Measurements from ENCODE around the gene ART1. TPM values are rescaled to one million over a fixed set of nuclear protein-coding genes. Genes with fewer than 3 reads are reported as not detected.
"Not testable (repeated sequence)": the region's sequence is repeated elsewhere in the genome, so short reads cannot be mapped to it uniquely, and the experiment has no call there.

ART1 gene
- total RNA-seq, 2 experiments from 2014 or later = not detected

GRCh38 chr11:3643102-3643546 is 1.8 kb upstream of the ART1 start:
- H3K27me3 Mint-ChIP-seq = peaks cover 50% of the 10 kb centered on the region
- not testable (repeated sequence) for H3K36me3 Mint-ChIP-seq, H3K4me3 Mint-ChIP-seq, H3K4me1 Mint-ChIP-seq, DNase-seq, H3K27ac Mint-ChIP-seq, H3K9me3 Mint-ChIP-seq

DNA sequence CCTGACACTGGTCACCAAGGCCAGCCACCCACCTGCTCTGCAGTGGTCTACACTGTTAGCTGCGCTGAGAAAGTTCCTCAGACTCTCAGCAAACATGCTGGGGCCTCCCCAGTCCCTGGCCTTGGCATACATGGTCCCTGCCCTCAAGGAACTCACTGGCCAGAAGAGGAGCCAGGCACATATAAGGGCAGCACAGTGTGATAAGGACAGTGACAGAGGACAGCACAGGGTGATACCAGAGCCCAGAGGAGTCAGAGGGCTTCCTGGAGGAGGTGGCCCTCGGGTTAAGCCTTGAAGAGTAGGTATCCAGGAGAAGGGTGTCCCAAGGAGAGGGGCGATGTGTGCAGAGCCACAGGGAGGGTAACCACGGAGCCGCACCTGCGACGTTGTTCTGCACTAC is 624 bp downstream of the ART1 start:
- peaks cover 3% of the 10 kb centered on the region for H3K4me1 Mint-ChIP-seq
- no peak for DNase-seq
- H3K36me3 Mint-ChIP-seq = no peaks in the 10 kb centered on the region
- H3K4me3 Mint-ChIP-seq = no peak overlapping the region
- no peak overlapping the region for H3K27ac Mint-ChIP-seq
- peaks cover 74% of the 10 kb centered on the region for H3K27me3 Mint-ChIP-seq
- H3K9me3 Mint-ChIP-seq = no peaks in the 10 kb centered on the region

DNA sequence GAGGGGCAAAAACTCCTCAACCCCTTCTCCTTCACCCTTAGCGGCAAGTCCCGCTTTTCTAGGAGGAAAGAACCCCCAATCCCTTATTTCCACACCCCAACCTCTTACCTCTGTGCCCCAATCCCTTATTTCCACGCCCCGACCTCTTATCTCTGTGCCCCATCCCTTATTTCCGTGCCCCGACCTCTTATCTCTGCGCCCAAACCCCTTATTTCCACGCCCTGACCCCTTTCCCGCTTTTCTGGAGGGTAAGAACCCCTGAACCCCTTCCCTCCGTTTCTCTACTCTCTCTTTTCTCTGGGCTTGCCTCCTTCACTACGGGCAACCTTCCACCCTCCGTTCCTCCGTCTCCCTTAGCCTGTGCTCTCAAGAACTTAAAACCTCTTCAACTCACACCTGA is 3.9 kb downstream of the ART1 start:
- not testable (repeated sequence) for H3K9me3 Mint-ChIP-seq, DNase-seq, H3K4me1 Mint-ChIP-seq, H3K36me3 Mint-ChIP-seq, H3K27ac Mint-ChIP-seq, H3K4me3 Mint-ChIP-seq
- peaks cover 53% of the 10 kb centered on the region for H3K27me3 Mint-ChIP-seq

- H3K9me3 Mint-ChIP-seq, H3K27ac Mint-ChIP-seq, H3K36me3 Mint-ChIP-seq, H3K4me3 Mint-ChIP-seq, DNase-seq, H3K4me1 Mint-ChIP-seq: not testable (repeated sequence)
- H3K27me3 Mint-ChIP-seq = peaks cover 48% of the 10 kb centered on the region
These were observed 4.4 kb downstream of the ART1 start for GRCh38 chr11:3649374-3649773.

DNA sequence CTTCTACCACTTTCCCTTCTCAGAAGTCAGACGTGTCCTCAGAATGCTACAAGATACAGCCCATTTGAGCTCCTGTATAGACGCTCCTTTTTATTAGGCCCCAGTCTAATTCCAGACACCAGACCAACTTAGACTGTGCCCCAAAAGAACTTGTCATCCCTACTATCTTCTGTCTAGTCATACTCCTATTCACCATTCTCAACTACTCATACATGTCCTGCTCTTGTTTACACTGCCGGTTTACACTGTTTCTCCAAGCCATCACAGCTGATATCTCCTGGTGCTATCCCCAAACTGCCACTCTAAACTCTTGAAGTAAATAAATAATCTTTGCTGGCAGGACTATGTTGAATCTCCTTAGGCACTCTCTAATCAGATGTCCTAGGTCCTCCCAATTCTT is 7.6 kb downstream of the ART1 start:
- H3K4me3 Mint-ChIP-seq, DNase-seq, H3K36me3 Mint-ChIP-seq, H3K27ac Mint-ChIP-seq, H3K9me3 Mint-ChIP-seq, H3K4me1 Mint-ChIP-seq: not testable (repeated sequence)
- H3K27me3 Mint-ChIP-seq = peaks cover 35% of the 10 kb centered on the region

GRCh38 chr11:3655547-3655946 is 10.6 kb downstream of the ART1 start:
- Mint-ChIP-seq H3K4me1 (no peaks in the 10 kb centered on the region), H3K4me3 (no peak overlapping the region), H3K27ac (no peak overlapping the region), H3K9me3 (no peaks in the 10 kb centered on the region), H3K36me3 (no peaks in the 10 kb centered on the region), H3K27me3 (peaks cover 7% of the 10 kb centered on the region)
- DNase-seq = no peak

- not testable (repeated sequence) for DNase-seq, H3K4me1 Mint-ChIP-seq, H3K4me3 Mint-ChIP-seq, H3K27ac Mint-ChIP-seq, H3K27me3 Mint-ChIP-seq, H3K9me3 Mint-ChIP-seq, H3K36me3 Mint-ChIP-seq
These were observed 12.4 kb downstream of the ART1 start for GRCh38 chr11:3657331-3657730.

GRCh38 chr11:3658252-3658651 is 13.3 kb downstream of the ART1 start:
- Mint-ChIP-seq H3K4me1 (no peaks in the 10 kb centered on the region), H3K9me3 (no peaks in the 10 kb centered on the region), H3K4me3 (no peak overlapping the region), H3K27ac (no peak overlapping the region), H3K27me3 (peaks cover 6% of the 10 kb centered on the region), H3K36me3 (no peaks in the 10 kb centered on the region)
- DNase-seq = no peak

DNA sequence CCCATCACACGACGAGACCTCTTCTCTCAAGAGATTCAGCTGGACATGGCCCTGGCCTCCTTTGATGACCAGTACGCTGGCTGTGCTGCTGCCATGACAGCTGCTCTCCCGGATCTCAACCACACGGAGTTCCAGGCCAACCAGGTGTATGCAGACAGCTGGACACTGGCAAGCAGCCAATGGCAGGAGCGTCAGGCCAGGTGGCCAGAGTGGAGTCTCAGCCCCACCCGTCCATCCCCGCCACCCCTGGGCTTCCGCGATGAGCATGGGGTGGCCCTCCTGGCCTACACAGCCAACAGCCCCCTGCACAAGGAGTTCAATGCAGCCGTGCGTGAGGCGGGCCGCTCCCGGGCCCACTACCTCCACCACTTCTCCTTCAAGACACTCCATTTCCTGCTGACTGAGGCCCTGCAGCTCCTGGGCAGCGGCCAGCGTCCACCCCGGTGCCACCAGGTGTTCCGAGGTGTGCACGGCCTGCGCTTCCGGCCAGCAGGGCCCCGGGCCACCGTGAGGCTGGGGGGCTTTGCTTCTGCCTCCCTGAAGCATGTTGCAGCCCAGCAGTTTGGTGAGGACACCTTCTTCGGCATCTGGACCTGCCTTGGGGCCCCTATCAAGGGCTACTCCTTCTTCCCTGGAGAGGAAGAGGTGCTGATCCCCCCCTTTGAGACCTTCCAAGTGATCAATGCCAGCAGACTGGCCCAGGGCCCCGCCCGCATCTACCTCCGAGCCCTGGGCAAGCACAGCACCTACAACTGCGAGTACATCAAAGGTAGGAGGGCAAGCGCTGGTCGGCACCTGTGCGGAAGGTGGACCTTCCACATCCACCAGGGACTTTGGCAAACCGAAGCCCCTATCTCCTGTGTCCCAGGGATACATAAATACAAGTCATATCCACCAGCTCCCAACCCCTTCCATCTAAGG is 14.9 kb downstream of the ART1 start:
- Mint-ChIP-seq H3K27ac (no peak overlapping the region), H3K9me3 (no peaks in the 10 kb centered on the region), H3K4me3 (no peak overlapping the region), H3K36me3 (peaks cover 6% of the 10 kb centered on the region), H3K4me1 (no peaks in the 10 kb centered on the region), H3K27me3 (peaks cover 6% of the 10 kb centered on the region)
- DNase-seq = no peak

- Mint-ChIP-seq H3K27me3 (no peaks in the 10 kb centered on the region), H3K4me3 (no peak overlapping the region), H3K36me3 (peaks cover 9% of the 10 kb centered on the region), H3K9me3 (no peaks in the 10 kb centered on the region), H3K27ac (no peak overlapping the region), H3K4me1 (no peaks in the 10 kb centered on the region)
- no peak for DNase-seq
These were observed 16.0 kb downstream of the ART1 start for GRCh38 chr11:3660960-3661359.

DNA sequence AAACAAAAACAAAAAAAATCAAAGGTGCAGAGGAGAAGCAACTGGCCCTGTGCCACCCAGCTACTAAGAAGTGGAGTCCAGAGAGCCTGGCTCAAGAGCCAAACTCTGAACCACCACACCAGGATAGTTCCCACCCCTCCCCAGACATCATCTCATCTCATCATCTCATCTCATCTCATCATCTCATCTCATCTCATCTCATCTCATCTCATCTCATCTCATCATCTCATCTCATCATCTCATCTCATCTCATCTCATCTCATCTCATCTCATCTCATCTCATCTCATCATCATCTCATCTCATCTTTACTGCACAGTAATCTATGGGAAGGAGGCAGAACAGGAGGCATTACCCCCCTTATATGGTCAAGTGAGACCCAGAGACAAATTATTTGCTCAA is 17.9 kb downstream of the ART1 start:
- no peaks in the 10 kb centered on the region for H3K4me1 Mint-ChIP-seq
- H3K36me3 Mint-ChIP-seq = peaks cover 9% of the 10 kb centered on the region
- H3K27me3 Mint-ChIP-seq = no peaks in the 10 kb centered on the region
- H3K9me3 Mint-ChIP-seq = no peaks in the 10 kb centered on the region
- no peak overlapping the region for H3K4me3 Mint-ChIP-seq
- DNase-seq = no peak
- H3K27ac Mint-ChIP-seq = no peak overlapping the region

DNA sequence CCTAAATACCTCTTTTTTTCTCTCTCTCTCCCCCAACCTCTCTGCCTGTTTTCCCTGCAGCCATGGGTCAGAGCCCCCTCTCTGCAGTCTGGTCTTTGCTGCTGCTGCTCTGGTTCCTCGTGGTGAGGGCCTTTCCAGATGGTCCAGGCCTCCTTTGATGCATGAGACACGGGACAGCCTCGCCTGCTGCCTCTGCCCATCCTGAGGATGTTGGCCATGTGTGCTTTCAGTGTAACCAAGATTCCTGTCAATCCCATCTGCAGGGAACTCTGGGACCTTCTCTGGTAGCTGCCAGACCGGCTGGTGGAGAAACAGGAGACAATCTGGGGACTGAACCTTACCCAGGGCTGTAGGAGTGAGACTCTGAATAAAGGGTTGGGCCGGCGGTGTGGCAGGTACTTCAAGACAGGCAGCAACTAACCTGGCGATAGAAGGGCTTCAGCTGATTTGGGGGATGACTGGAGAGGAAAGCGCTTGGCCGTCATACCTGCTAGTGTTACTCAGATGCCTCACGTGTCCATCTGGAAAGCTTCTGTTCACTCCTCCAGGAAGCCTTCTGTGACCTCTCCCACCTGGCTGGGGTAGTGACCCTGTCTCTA is 19.2 kb downstream of the ART1 start:
- H3K9me3 Mint-ChIP-seq = no peaks in the 10 kb centered on the region
- H3K36me3 Mint-ChIP-seq = peaks cover 14% of the 10 kb centered on the region
- no peak overlapping the region for H3K27ac Mint-ChIP-seq
- H3K27me3 Mint-ChIP-seq = no peaks in the 10 kb centered on the region
- no peaks in the 10 kb centered on the region for H3K4me1 Mint-ChIP-seq
- no peak overlapping the region for H3K4me3 Mint-ChIP-seq
- DNase-seq = no peak

GRCh38 chr11:3665336-3666022 is 20.6 kb downstream of the ART1 start:
- Mint-ChIP-seq H3K27ac (no peak overlapping the region), H3K9me3 (no peaks in the 10 kb centered on the region), H3K27me3 (no peaks in the 10 kb centered on the region), H3K36me3 (peaks cover 20% of the 10 kb centered on the region), H3K4me3 (no peak overlapping the region), H3K4me1 (no peaks in the 10 kb centered on the region)
- DNase-seq = no peak

GRCh38 chr11:3666023-3666530 is 21.1 kb downstream of the ART1 start:
- DNase-seq = no peak
- Mint-ChIP-seq H3K27me3 (no peaks in the 10 kb centered on the region), H3K9me3 (no peaks in the 10 kb centered on the region), H3K4me3 (no peak overlapping the region), H3K36me3 (peaks cover 21% of the 10 kb centered on the region), H3K4me1 (no peaks in the 10 kb centered on the region), H3K27ac (no peak overlapping the region)

All from activated naive CD8-positive, alpha-beta T cell treated with anti-CD3 and anti-CD28 coated beads for 36 hours (primary cell).